CD8-positive, alpha-beta memory T cell (primary cell): ENCODE results near the gene UCN. TPM values are rescaled to one million over a fixed set of nuclear protein-coding genes. Genes with fewer than 3 reads are reported as not detected.
A peak's percentile ranks its signal among the peaks of the same experiment; 100 is the strongest.

Experiments
- CTCF ChIA-PET: fragments of 350-600 bp; sonication (Branson Sonifier 250); formaldehyde crosslinking; loops from one replicate; lab custom pipeline; 2021; ENCODE audit warnings: antibody characterized with exemption; lab: Charles Lee
- POLR2A ChIA-PET: fragments of 350-600 bp; sonication (Branson Sonifier 250); formaldehyde crosslinking; loops from one replicate; lab custom pipeline; 2021; ENCODE audit warnings: antibody characterized with exemption; lab: Charles Lee
- DNase-seq, 5 donors: peaks; one replicate each; pipeline versions ENCODE4 v3.0.0 to v3.0.0-alpha.2; 2020 to 2022; ENCODE audit warnings: mixed read lengths in 1 of 5
- H3K27ac ChIP-seq: one replicate; pipeline ENCODE4 v1.7.0; 2013; ENCODE audit warnings: low read depth, mild to moderate bottlenecking, low read length, moderate library complexity
- H3K27me3 ChIP-seq: 2 replicates; pipeline ENCODE4 v1.7.0; 2013; ENCODE audit warnings: low read length, mild to moderate bottlenecking; ENCODE audit not compliant: insufficient read depth, poor library complexity, severe bottlenecking
- H3K36me3 ChIP-seq: 2 replicates; pipeline ENCODE4 v1.7.0; 2013; ENCODE audit warnings: mild to moderate bottlenecking, low read length, moderate library complexity; ENCODE audit not compliant: insufficient read depth
- H3K4me1 ChIP-seq: 2 replicates; pipeline ENCODE4 v1.7.0; 2013; ENCODE audit warnings: mild to moderate bottlenecking, low read length, moderate library complexity; ENCODE audit not compliant: insufficient read depth
- H3K4me3 ChIP-seq: 2 replicates; pipeline ENCODE4 v1.7.0; 2013; ENCODE audit warnings: mild to moderate bottlenecking, low read length
- H3K9me3 ChIP-seq: 2 replicates; pipeline ENCODE4 v1.7.0; 2013; ENCODE audit warnings: mild to moderate bottlenecking, low read length
- H3K27ac Mint-ChIP-seq, 8 donors: one replicate each; pipeline ENCODE4 v1.8.0; 2020 to 2021; ENCODE audit warnings: mixed read lengths in 8 of 8, mild to moderate bottlenecking in 6 of 8, inconsistent platforms in 3 of 8, moderate library complexity in 3 of 8
- H3K27me3 Mint-ChIP-seq, 2 donors: one replicate each; pipeline ENCODE4 v1.8.0; 2020 to 2021; ENCODE audit warnings: mixed read lengths in 2 of 2, mild to moderate bottlenecking in 1 of 2, moderate library complexity in 1 of 2
- H3K36me3 Mint-ChIP-seq, 3 donors: one replicate each; pipeline ENCODE4 v1.8.0; 2020 to 2021; ENCODE audit warnings: mixed read lengths in 3 of 3, inconsistent platforms in 1 of 3, mild to moderate bottlenecking in 1 of 3
- H3K4me1 Mint-ChIP-seq, 3 donors: one replicate each; pipeline ENCODE4 v1.8.0; 2020 to 2021; ENCODE audit warnings: mixed read lengths in 3 of 3, inconsistent platforms in 1 of 3, mild to moderate bottlenecking in 1 of 3
- H3K4me3 Mint-ChIP-seq, 7 donors: one replicate each; pipeline ENCODE4 v1.8.0; 2020 to 2021; ENCODE audit warnings: mixed read lengths in 7 of 7, mild to moderate bottlenecking in 6 of 7, moderate library complexity in 4 of 7, inconsistent platforms in 2 of 7
- H3K9me3 Mint-ChIP-seq, 5 donors: one replicate each; pipeline ENCODE4 v1.8.0; 2020 to 2022; ENCODE audit warnings: mixed read lengths in 5 of 5, mild to moderate bottlenecking in 3 of 5, moderate library complexity in 2 of 5, inconsistent platforms in 1 of 5
- polyA plus RNA-seq: library from polyadenylated mRNA; unstranded; fragments of 300-500 nt; fragmentation: Illumina TruSeq; gene quantifications from one replicate; pipeline ENCODE4 v1.2.3, GENCODE V29; 2021
- total RNA-seq, 2 experiments: library from RNA; stranded (reverse); gene quantifications; one replicate each; pipeline ENCODE4 v1.2.3, GENCODE V29; 2021

The UCN gene
- total and polyA plus RNA-seq, 3 experiments from 2014 or later, result 0.71 to 2.6 (median 1.7) TPM

GRCh38 chr2:27313882-27314645, 5.8 kb upstream of the UCN start:
- Histone ChIP-seq H3K4me1 (no peaks in the 10 kb centered on the region), H3K27me3 (no peaks in the 10 kb centered on the region), H3K9me3 (no peaks in the 10 kb centered on the region), H3K4me3 (no peak overlapping the region), H3K36me3 (peaks cover 8% of the 10 kb centered on the region), H3K27ac (no peak overlapping the region)
- peak overlapping the region in 1 of 8 donors; percentile 30 for H3K27ac Mint-ChIP-seq
- H3K4me1 Mint-ChIP-seq, result peaks cover 0 to 1% (median 0%) of the 10 kb centered on the region in 3 donors
- no peak overlapping the region for H3K4me3 Mint-ChIP-seq
- DNase-seq, result no peak
- H3K36me3 Mint-ChIP-seq, result peaks cover 12 to 34% (median 13%) of the 10 kb centered on the region in 3 donors
- CTCF ChIA-PET, result interaction anchor here (3.3 kb wide), 1 partner anchor 10 kb away, joined by 16 read pairs; no protein-coding TSS in a partner anchor
- no peaks in the 10 kb centered on the region for H3K9me3 Mint-ChIP-seq
- peaks cover 3 to 6% of the 10 kb centered on the region in 2 donors for H3K27me3 Mint-ChIP-seq
- POLR2A ChIA-PET, result interaction anchor here (0.6 kb wide), 1 partner anchor 198 kb away, joined by 4 read pairs; no protein-coding TSS in a partner anchor

- H3K9me3 ChIP-seq, result no peaks in the 10 kb centered on the region
- DNase-seq, result no peak
- Mint-ChIP-seq H3K27ac (no peak overlapping the region), H3K27me3 (peaks cover 3 to 10% of the 10 kb centered on the region in 2 donors), H3K4me1 (peaks cover 0 to 4% (median 1%) of the 10 kb centered on the region in 3 donors), H3K36me3 (peaks cover 12 to 35% (median 16%) of the 10 kb centered on the region in 3 donors), H3K4me3 (no peak overlapping the region), H3K9me3 (no peaks in the 10 kb centered on the region)
- H3K4me3 ChIP-seq, result no peak overlapping the region
- H3K27ac ChIP-seq, result no peak overlapping the region
- no peaks in the 10 kb centered on the region for H3K27me3 ChIP-seq
- ChIA-PET CTCF (interaction anchor here (2.7 kb wide), 1 partner anchor 9 kb away, joined by 15 read pairs; no protein-coding TSS in a partner anchor), POLR2A (no interaction called here)
- H3K4me1 ChIP-seq, result no peaks in the 10 kb centered on the region
- peaks cover 8% of the 10 kb centered on the region for H3K36me3 ChIP-seq
Observed at GRCh38 chr2:27312152-27312551, 3.9 kb upstream of the UCN start.

DNA sequence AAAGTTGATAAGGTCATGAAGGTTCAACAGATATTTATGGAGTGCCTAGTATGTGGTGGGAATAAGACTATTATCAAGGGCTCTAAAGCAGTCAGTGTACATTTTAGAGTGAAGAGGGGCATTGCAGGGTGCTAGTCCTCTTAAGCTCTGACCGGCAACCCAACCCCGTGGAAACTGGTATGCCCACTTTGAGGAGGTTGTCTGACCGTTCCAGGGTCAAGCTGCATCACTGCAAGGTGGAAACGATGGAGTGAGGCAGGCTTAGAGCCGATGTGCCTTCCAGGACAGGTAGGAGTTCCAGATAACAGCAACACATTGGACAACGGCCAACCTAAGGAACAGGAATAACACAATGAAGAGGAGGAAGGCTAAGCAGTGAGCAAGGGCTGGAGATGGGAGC, 1.4 kb upstream of the UCN start:
- no peak for DNase-seq
- peaks cover 0 to 12% (median 3%) of the 10 kb centered on the region in 3 donors for H3K4me1 Mint-ChIP-seq
- peak overlapping the region in 1 of 7 donors; percentile 4 for H3K4me3 Mint-ChIP-seq
- H3K36me3 ChIP-seq, result peaks cover 8% of the 10 kb centered on the region
- CTCF ChIA-PET, result no interaction called here
- peak overlapping the region in 1 of 8 donors; percentile 5 for H3K27ac Mint-ChIP-seq
- peaks cover 7% of the 10 kb centered on the region for H3K27me3 ChIP-seq
- H3K27me3 Mint-ChIP-seq, result peaks cover 10 to 18% of the 10 kb centered on the region in 2 donors
- no peaks in the 10 kb centered on the region for H3K9me3 ChIP-seq
- no peaks in the 10 kb centered on the region for H3K9me3 Mint-ChIP-seq
- H3K4me3 ChIP-seq, result no peak overlapping the region
- POLR2A ChIA-PET, result interaction anchor here (0.7 kb wide), 1 partner anchor 13 kb away, joined by 6 read pairs; no protein-coding TSS in a partner anchor
- H3K27ac ChIP-seq, result no peak overlapping the region
- H3K36me3 Mint-ChIP-seq, result peaks cover 12 to 24% (median 15%) of the 10 kb centered on the region in 3 donors
- no peaks in the 10 kb centered on the region for H3K4me1 ChIP-seq

- CTCF ChIA-PET, result no interaction called here
- Mint-ChIP-seq H3K9me3 (no peaks in the 10 kb centered on the region), H3K27me3 (peaks cover 11 to 22% of the 10 kb centered on the region in 2 donors), H3K27ac (no peak overlapping the region), H3K36me3 (peaks cover 12 to 24% (median 14%) of the 10 kb centered on the region in 3 donors), H3K4me3 (no peak overlapping the region), H3K4me1 (peaks cover 0 to 16% (median 5%) of the 10 kb centered on the region in 3 donors)
- no peak overlapping the region for H3K4me3 ChIP-seq
- H3K36me3 ChIP-seq, result peaks cover 8% of the 10 kb centered on the region
- no peaks in the 10 kb centered on the region for H3K9me3 ChIP-seq
- H3K4me1 ChIP-seq, result no peaks in the 10 kb centered on the region
- H3K27ac ChIP-seq, result no peak overlapping the region
- H3K27me3 ChIP-seq, result peaks cover 7% of the 10 kb centered on the region
- no peak for DNase-seq
- POLR2A ChIA-PET, result interaction anchor here (1.0 kb wide), 1 partner anchor 52 kb away, joined by 4 read pairs; no protein-coding TSS in a partner anchor
Observed at GRCh38 chr2:27307545-27308358, 493 bp downstream of the UCN start.

- POLR2A ChIA-PET, result no interaction called here
- Mint-ChIP-seq H3K27me3 (peaks cover 11 to 22% of the 10 kb centered on the region in 2 donors), H3K36me3 (peaks cover 8 to 20% (median 13%) of the 10 kb centered on the region in 3 donors), H3K4me3 (peak overlapping the region in 2 of 7 donors; percentile 8 to 53), H3K9me3 (no peaks in the 10 kb centered on the region), H3K27ac (no peak overlapping the region), H3K4me1 (peaks cover 0 to 18% (median 5%) of the 10 kb centered on the region in 3 donors)
- Histone ChIP-seq H3K36me3 (peaks cover 8% of the 10 kb centered on the region), H3K9me3 (no peaks in the 10 kb centered on the region), H3K27me3 (peaks cover 7% of the 10 kb centered on the region), H3K27ac (no peak overlapping the region), H3K4me3 (no peak overlapping the region), H3K4me1 (no peaks in the 10 kb centered on the region)
- CTCF ChIA-PET, result no interaction called here
- no peak for DNase-seq
Observed at GRCh38 chr2:27307287-27307544, 1.0 kb downstream of the UCN start.

GRCh38 chr2:27306573-27307286, 1.5 kb downstream of the UCN start:
- Mint-ChIP-seq H3K9me3 (no peaks in the 10 kb centered on the region), H3K36me3 (peaks cover 7 to 18% (median 12%) of the 10 kb centered on the region in 3 donors), H3K4me3 (peak overlapping the region in 6 of 7 donors; percentile 24 to 62 (median 49)), H3K27me3 (peaks cover 11 to 22% of the 10 kb centered on the region in 2 donors), H3K4me1 (peaks cover 0 to 18% (median 5%) of the 10 kb centered on the region in 3 donors), H3K27ac (no peak overlapping the region)
- Histone ChIP-seq H3K36me3 (peaks cover 4% of the 10 kb centered on the region), H3K27me3 (peaks cover 7% of the 10 kb centered on the region), H3K4me3 (no peak overlapping the region), H3K27ac (no peak overlapping the region), H3K9me3 (no peaks in the 10 kb centered on the region), H3K4me1 (no peaks in the 10 kb centered on the region)
- ChIA-PET POLR2A (no interaction called here), CTCF (no interaction called here)
- peak in 4 of 5 donors; percentile 6 to 38 (median 9) for DNase-seq

- Mint-ChIP-seq H3K27ac (peak overlapping the region in 1 of 8 donors; percentile 57), H3K4me3 (peak overlapping the region in 1 of 7 donors; percentile 47), H3K9me3 (no peaks in the 10 kb centered on the region), H3K4me1 (peaks cover 0 to 18% (median 4%) of the 10 kb centered on the region in 3 donors), H3K27me3 (peaks cover 11 to 22% of the 10 kb centered on the region in 2 donors), H3K36me3 (peaks cover 7 to 12% (median 9%) of the 10 kb centered on the region in 3 donors)
- H3K36me3 ChIP-seq, result no peaks in the 10 kb centered on the region
- no peak overlapping the region for H3K4me3 ChIP-seq
- H3K27me3 ChIP-seq, result peaks cover 7% of the 10 kb centered on the region
- no peak overlapping the region for H3K27ac ChIP-seq
- POLR2A ChIA-PET, result no interaction called here
- no peaks in the 10 kb centered on the region for H3K9me3 ChIP-seq
- no peaks in the 10 kb centered on the region for H3K4me1 ChIP-seq
- CTCF ChIA-PET, result interaction anchor here (4.6 kb wide), 1 partner anchor 15 kb away, joined by 27 read pairs; the partner anchor contains the start of gene MPV17
- DNase-seq, result no peak
Observed at GRCh38 chr2:27306136-27306535, 2.1 kb downstream of the UCN start.
